Memory B cell (primary cell): Measurements from ENCODE around the gene RELN.

Experiments
- ATAC-seq: fragments of 150-1000 bp; cut with Tn5 transposase; 2 replicates; pipeline ENCODE4 v1.10.0; 2021; ENCODE audit warnings: low read depth, mild to moderate bottlenecking, moderate library complexity
- DNase-seq, 2 donors: peaks; one replicate each; pipeline ENCODE4 v3.0.0; 2022; ENCODE audit warnings: low spot score in 2 of 2
- H3K27ac Mint-ChIP-seq: one replicate; pipeline ENCODE4 v1.8.0; 2022; ENCODE audit warnings: mild to moderate bottlenecking, moderate library complexity, mixed read lengths
- H3K27me3 Mint-ChIP-seq: one replicate; pipeline ENCODE4 v1.8.0; 2022; ENCODE audit warnings: mixed read lengths
- H3K36me3 Mint-ChIP-seq: one replicate; pipeline ENCODE4 v1.8.0; 2022; ENCODE audit warnings: mild to moderate bottlenecking, mixed read lengths
- H3K4me1 Mint-ChIP-seq: one replicate; pipeline ENCODE4 v1.8.0; 2022; ENCODE audit warnings: mixed read lengths
- H3K4me3 Mint-ChIP-seq: one replicate; pipeline ENCODE4 v1.8.0; 2022; ENCODE audit warnings: mild to moderate bottlenecking, moderate library complexity, mixed read lengths
- H3K9me3 Mint-ChIP-seq: one replicate; pipeline ENCODE4 v1.8.0; 2022; ENCODE audit warnings: mixed read lengths

RELN gene

GRCh38 chr7:103437623-103438022 lies 551.8 kb downstream of the RELN start:
- no peak for ATAC-seq
- Mint-ChIP-seq H3K4me1 (peaks cover 1% of the 10 kb centered on the region), H3K27ac (no peak overlapping the region), H3K27me3 (peaks cover 15% of the 10 kb centered on the region), H3K36me3 (peaks cover 4% of the 10 kb centered on the region), H3K4me3 (no peak overlapping the region), H3K9me3 (peaks cover 2% of the 10 kb centered on the region)
- DNase-seq: no peak

- H3K27ac Mint-ChIP-seq: no peak overlapping the region
Observed at GRCh38 chr7:103432712-103433111, 556.7 kb downstream of the RELN start.

GRCh38 chr7:103425177-103425576 lies 564.3 kb downstream of the RELN start:
- no peaks in the 10 kb centered on the region for H3K36me3 Mint-ChIP-seq
- no peaks in the 10 kb centered on the region for H3K4me1 Mint-ChIP-seq
- no peak overlapping the region for H3K27ac Mint-ChIP-seq
- H3K4me3 Mint-ChIP-seq: no peak overlapping the region
- DNase-seq: no peak
- no peak for ATAC-seq
- H3K9me3 Mint-ChIP-seq: no peaks in the 10 kb centered on the region
- H3K27me3 Mint-ChIP-seq: peaks cover 2% of the 10 kb centered on the region

More at GRCh38 chr7:103432712-103433111, 556.7 kb downstream of the RELN start:
- ATAC-seq (no peak), DNase-seq (no peak)
- Mint-ChIP-seq H3K27me3 (peaks cover 8% of the 10 kb centered on the region), H3K4me3 (no peak overlapping the region), H3K9me3 (peaks cover 2% of the 10 kb centered on the region), H3K36me3 (peaks cover 4% of the 10 kb centered on the region), H3K4me1 (peaks cover 3% of the 10 kb centered on the region)

- H3K4me3 Mint-ChIP-seq: no peak overlapping the region
- H3K27ac Mint-ChIP-seq: no peak overlapping the region
- H3K36me3 Mint-ChIP-seq: no peaks in the 10 kb centered on the region
- no peaks in the 10 kb centered on the region for H3K9me3 Mint-ChIP-seq
- DNase-seq (no peak), ATAC-seq (no peak)
- no peaks in the 10 kb centered on the region for H3K4me1 Mint-ChIP-seq
- H3K27me3 Mint-ChIP-seq: peaks cover 8% of the 10 kb centered on the region
Observed at GRCh38 chr7:103423467-103424179, 565.8 kb downstream of the RELN start.
